Measurements from ENCODE around the gene DLG2. TPM values are rescaled to one million over a fixed set of nuclear protein-coding genes. Genes with fewer than 3 reads are reported as not detected.

The DLG2 gene
- total and polyA plus RNA-seq, 4 donors = 0.30 to 5.5 (median 0.68) TPM

- Histone ChIP-seq H3K9me3 (ENCODE audit: control insufficient read depth in 4 of 4, low read length in 3 of 4) (peaks cover 0 to 3% (median 0%) of the 10 kb centered on the region in 4 donors), H3K4me1 (ENCODE audit: control insufficient read depth in 4 of 4, insufficient read depth in 4 of 4, low read length in 3 of 4) (no peaks in the 10 kb centered on the region), H3K27me3 (ENCODE audit: control insufficient read depth in 4 of 4, insufficient read depth in 4 of 4, low read length in 3 of 4) (no peaks in the 10 kb centered on the region), H3K9ac (ENCODE audit: low read depth in 1 of 2, low read length in 2 of 2) (no peak overlapping the region), H3K27ac (ENCODE audit: low read depth in 1 of 2, low read length in 2 of 2) (no peak overlapping the region), H3K4me3 (ENCODE audit: low read depth in 1 of 3, low read length in 3 of 3) (no peak overlapping the region), H3K36me3 (ENCODE audit: control insufficient read depth in 4 of 4, insufficient read depth in 3 of 4, low read depth in 1 of 4, low read length in 3 of 4) (no peaks in the 10 kb centered on the region)
- no peak for DNase-seq (ENCODE audit: low spot score)
- 31% methylated on average over 7 of the region's 7 CpGs for WGBS
- TF ChIP-seq TAF1 (conservative IDR thresholded peaks at IDR 0.05) (no peak), NR2F2 (IDR thresholded peaks at IDR 0.05) (no peak), ATF3 (IDR thresholded peaks at IDR 0.05) (no peak), REST (IDR thresholded peaks at IDR 0.05) (no peak), JUND (IDR thresholded peaks at IDR 0.05) (no peak), EGR1 (IDR thresholded peaks at IDR 0.05; ENCODE audit: low read depth in 2 of 2) (no peak), RAD21 (IDR thresholded peaks at IDR 0.05) (no peak), YY1 (IDR thresholded peaks at IDR 0.05) (no peak), FOXA2 (IDR thresholded peaks at IDR 0.05) (no peak), SP1 (IDR thresholded peaks at IDR 0.05) (no peak), RXRA (IDR thresholded peaks at IDR 0.05) (no peak), GABPA (IDR thresholded peaks at IDR 0.05 in 1 of 2, conservative IDR thresholded peaks at IDR 0.05 in 1 of 2) (no peak), FOXA1 (IDR thresholded peaks at IDR 0.05) (no peak), HNF4G (IDR thresholded peaks at IDR 0.05) (no peak)
- TF ChIP-seq, protein P1, sequence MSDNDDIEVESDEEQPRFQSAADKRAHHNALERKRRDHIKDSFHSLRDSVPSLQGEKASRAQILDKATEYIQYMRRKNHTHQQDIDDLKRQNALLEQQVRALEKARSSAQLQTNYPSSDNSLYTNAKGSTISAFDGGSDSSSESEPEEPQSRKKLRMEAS (IDR thresholded peaks at IDR 0.05) = no peak
- TF ChIP-seq, protein P2, sequence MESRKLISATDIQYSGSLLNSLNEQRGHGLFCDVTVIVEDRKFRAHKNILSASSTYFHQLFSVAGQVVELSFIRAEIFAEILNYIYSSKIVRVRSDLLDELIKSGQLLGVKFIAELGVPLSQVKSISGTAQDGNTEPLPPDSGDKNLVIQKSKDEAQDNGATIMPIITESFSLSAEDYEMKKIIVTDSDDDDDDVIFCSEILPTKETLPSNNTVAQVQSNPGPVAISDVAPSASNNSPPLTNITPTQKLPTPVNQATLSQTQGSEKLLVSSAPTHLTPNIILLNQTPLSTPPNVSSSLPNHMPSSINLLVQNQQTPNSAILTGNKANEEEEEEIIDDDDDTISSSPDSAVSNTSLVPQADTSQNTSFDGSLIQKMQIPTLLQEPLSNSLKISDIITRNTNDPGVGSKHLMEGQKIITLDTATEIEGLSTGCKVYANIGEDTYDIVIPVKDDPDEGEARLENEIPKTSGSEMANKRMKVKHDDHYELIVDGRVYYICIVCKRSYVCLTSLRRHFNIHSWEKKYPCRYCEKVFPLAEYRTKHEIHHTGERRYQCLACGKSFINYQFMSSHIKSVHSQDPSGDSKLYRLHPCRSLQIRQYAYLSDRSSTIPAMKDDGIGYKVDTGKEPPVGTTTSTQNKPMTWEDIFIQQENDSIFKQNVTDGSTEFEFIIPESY (IDR thresholded peaks at IDR 0.05) = no peak
- TF ChIP-seq, protein P3, sequence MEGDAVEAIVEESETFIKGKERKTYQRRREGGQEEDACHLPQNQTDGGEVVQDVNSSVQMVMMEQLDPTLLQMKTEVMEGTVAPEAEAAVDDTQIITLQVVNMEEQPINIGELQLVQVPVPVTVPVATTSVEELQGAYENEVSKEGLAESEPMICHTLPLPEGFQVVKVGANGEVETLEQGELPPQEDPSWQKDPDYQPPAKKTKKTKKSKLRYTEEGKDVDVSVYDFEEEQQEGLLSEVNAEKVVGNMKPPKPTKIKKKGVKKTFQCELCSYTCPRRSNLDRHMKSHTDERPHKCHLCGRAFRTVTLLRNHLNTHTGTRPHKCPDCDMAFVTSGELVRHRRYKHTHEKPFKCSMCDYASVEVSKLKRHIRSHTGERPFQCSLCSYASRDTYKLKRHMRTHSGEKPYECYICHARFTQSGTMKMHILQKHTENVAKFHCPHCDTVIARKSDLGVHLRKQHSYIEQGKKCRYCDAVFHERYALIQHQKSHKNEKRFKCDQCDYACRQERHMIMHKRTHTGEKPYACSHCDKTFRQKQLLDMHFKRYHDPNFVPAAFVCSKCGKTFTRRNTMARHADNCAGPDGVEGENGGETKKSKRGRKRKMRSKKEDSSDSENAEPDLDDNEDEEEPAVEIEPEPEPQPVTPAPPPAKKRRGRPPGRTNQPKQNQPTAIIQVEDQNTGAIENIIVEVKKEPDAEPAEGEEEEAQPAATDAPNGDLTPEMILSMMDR (IDR thresholded peaks at IDR 0.05; ENCODE audit: low read depth, low read length, missing input control) = no peak
Observed at GRCh38 chr11:84922212-84922805, 704.8 kb downstream of the DLG2 start.
